Measurements from ENCODE around the gene DOP1A.

- no peak for TF ChIP-seq CTCF (IDR thresholded peaks at IDR 0.05 in 8 of 11, conservative IDR thresholded peaks at IDR 0.05 in 3 of 11)
- no peak for TF ChIP-seq POLR2AphosphoS5 (IDR thresholded peaks at IDR 0.05)
Measured at GRCh38 chr6:83083476-83083875, 16.0 kb downstream of the DOP1A start.
